Adrenal gland (tissue), 12 donors: Measurements from ENCODE around the gene AFAP1. TPM values are rescaled to one million over a fixed set of nuclear protein-coding genes. Genes with fewer than 3 reads are reported as not detected.

Source experiments
- DNase-seq, 7 donors: peaks; one replicate each; pipeline ENCODE4 v3.0.0-alpha.2; 2019 to 2020
- H3K27ac ChIP-seq, 5 donors: fragments of 200-600 bp; sonication (generic) in 4 of 5; 1 replicate in 3 of 5; 2 replicates in 2 of 5; pipeline versions ENCODE4 v1.5.1 to v1.8.0; 2016 to 2020; ENCODE audit warnings: mild to moderate bottlenecking in 1 of 5
- H3K27me3 ChIP-seq: fragments of 200-600 bp; 2 replicates; pipeline ENCODE4 v1.8.0; 2021
- H3K36me3 ChIP-seq, 2 donors: fragments of 200-600 bp; replicated peaks in 1 of 2; 1 replicate in 1 of 2; 2 replicates in 1 of 2; pipeline versions ENCODE4 v1.5.1 to v1.8.0; 2018 to 2022
- H3K4me1 ChIP-seq, 2 donors: fragments of 200-600 bp; replicated peaks in 1 of 2; 1 replicate in 1 of 2; 2 replicates in 1 of 2; pipeline versions ENCODE4 v1.5.1 to v1.8.0; 2018 to 2021
- H3K4me3 ChIP-seq, 4 donors: fragments of 200-600 bp; sonication (generic) in 3 of 4; one replicate each; pipeline ENCODE4 v1.5.1; 2016 to 2018
- H3K9me3 ChIP-seq, 3 donors: fragments of 200-600 bp; sonication (generic) in 1 of 3; replicated peaks in 1 of 3; 1 replicate in 2 of 3; 2 replicates in 1 of 3; pipeline versions ENCODE4 v1.5.1 to v1.8.0; 2016 to 2021
- POLR2A ChIP-seq, 2 donors: fragments of 450-650 bp; IDR thresholded peaks; one replicate each; pipeline ENCODE4 v1.6.1; 2017; ENCODE audit warnings: antibody characterized with exemption in 2 of 2, mild to moderate bottlenecking in 2 of 2, moderate library complexity in 1 of 2
- WGBS, 4 donors: extraction: QIAGEN DNeasy Blood & Tissue Kit in 2 of 4; methylation state at CpG; one replicate each; pipeline versions ENCODE4 v1.1.5 to v1.1.7; 2013 to 2017; 5-methylcytosine and 5-hydroxymethylcytosine counted together
- intact Hi-C, 2 donors: fragments of 100-400 bp; cut with DNase I; formaldehyde crosslinking; loops; one replicate each; pipeline versions ENCODE4 v1.14.1 to v1.15.0; 2022 to 2023
- polyA plus RNA-seq, 3 donors: library from polyadenylated mRNA; stranded (reverse); fragments of 200-250 nt in 2 of 3; fragments of 350-450 nt in 1 of 3; fragmentation: Illumina TruSeq in 1 of 3; extraction: RNeasy Lipid Tissue Mini Kit (QIAGEN cat#74804) in 1 of 3; gene quantifications; one replicate each; pipeline ENCODE4 v1.2.3, GENCODE V29; 2013 to 2014
- total RNA-seq, 9 donors: library from RNA; depleted of rRNA in 4 of 9; stranded (reverse); fragments of >200 nt in 4 of 9; fragments of 120-200 nt in 1 of 9; fragmentation: NEBNext Ultra II Directional in 1 of 9; extraction: Animal tissue kit (Norgen Biotek cat#: 25700) in 1 of 9; gene quantifications; one replicate each; pipeline versions ENCODE4 v1.1.0 to v1.2.4, GENCODE V29; 2013 to 2023
- TF ChIP-seq, protein P1 (sequence below), 6 experiments: fragments of 450-650 bp in 4 of 6; fragments of 200-600 bp in 2 of 6; sonication (generic) in 1 of 6; IDR thresholded peaks; 1 replicate in 5 of 6; 2 replicates in 1 of 6; pipeline versions ENCODE4 v1.5.1 to v1.8.0; 2016 to 2021; ENCODE audit warnings: antibody characterized with exemption in 6 of 6, mild to moderate bottlenecking in 2 of 6, moderate library complexity in 1 of 6
- donor health status: healthy with polysubstance abuse.
- donor health status: Bipolar disorder and iron deficiency.
- donor health status: DM: yes; HTN: yes; CAD: no.
- donor health status: DM: no; HTN: no; CAD: no.
- donor health status: DM: no; HTN: no; CAD: no.
- donor health status: DM: yes; HTN: yes; CAD: no.

AFAP1 gene
- total and polyA plus RNA-seq, 12 donors = 3.3 to 16.1 (median 9.8) TPM

DNA sequence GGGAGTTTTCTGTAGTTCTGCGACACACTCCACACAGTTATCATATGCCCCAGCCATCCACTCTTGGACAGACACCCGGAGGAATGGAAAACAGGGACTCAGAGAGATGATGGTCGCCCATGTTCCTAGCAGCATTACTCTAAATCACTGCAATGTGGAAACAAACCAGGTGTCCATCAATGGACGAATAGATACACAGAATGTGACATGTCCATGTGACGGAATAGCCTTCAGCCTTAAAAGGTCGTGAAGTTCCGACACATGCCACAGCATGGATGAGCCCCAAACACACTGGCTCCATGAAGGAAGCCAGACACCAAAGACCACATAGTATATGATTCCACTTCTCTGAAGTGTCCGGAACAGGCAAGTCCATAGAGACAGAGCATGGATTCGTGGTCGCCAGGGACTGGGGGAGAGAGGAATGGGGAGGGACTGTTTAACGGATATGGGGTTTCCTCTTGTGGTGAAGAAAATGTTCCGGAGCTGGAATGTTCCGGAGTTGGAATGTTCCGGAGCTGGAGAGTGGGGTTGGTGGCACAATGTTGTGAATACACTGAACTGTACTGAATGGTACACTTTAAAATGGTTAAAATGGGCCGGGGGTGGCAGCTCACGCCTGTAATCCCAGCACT lies 28.7 kb upstream of the AFAP1 start:
- peaks cover 0 to 15% of the 10 kb centered on the region in 2 donors for H3K4me1 ChIP-seq
- no peaks in the 10 kb centered on the region for H3K27me3 ChIP-seq
- H3K27ac ChIP-seq = peak overlapping the region in 2 of 5 donors; percentile 18 to 43
- no peak overlapping the region for H3K4me3 ChIP-seq
- 62 to 80% (median 76%) methylated on average over 16 of the region's 16 CpGs for WGBS, 4 donors
- intact Hi-C loops = no loop called here
- no peak for DNase-seq
- H3K9me3 ChIP-seq = no peaks in the 10 kb centered on the region
- no peak for TF ChIP-seq POLR2A (IDR thresholded peaks at IDR 0.05)
- TF ChIP-seq, protein P1, sequence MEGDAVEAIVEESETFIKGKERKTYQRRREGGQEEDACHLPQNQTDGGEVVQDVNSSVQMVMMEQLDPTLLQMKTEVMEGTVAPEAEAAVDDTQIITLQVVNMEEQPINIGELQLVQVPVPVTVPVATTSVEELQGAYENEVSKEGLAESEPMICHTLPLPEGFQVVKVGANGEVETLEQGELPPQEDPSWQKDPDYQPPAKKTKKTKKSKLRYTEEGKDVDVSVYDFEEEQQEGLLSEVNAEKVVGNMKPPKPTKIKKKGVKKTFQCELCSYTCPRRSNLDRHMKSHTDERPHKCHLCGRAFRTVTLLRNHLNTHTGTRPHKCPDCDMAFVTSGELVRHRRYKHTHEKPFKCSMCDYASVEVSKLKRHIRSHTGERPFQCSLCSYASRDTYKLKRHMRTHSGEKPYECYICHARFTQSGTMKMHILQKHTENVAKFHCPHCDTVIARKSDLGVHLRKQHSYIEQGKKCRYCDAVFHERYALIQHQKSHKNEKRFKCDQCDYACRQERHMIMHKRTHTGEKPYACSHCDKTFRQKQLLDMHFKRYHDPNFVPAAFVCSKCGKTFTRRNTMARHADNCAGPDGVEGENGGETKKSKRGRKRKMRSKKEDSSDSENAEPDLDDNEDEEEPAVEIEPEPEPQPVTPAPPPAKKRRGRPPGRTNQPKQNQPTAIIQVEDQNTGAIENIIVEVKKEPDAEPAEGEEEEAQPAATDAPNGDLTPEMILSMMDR (IDR thresholded peaks at IDR 0.05) = no peak
- no peaks in the 10 kb centered on the region for H3K36me3 ChIP-seq

DNA sequence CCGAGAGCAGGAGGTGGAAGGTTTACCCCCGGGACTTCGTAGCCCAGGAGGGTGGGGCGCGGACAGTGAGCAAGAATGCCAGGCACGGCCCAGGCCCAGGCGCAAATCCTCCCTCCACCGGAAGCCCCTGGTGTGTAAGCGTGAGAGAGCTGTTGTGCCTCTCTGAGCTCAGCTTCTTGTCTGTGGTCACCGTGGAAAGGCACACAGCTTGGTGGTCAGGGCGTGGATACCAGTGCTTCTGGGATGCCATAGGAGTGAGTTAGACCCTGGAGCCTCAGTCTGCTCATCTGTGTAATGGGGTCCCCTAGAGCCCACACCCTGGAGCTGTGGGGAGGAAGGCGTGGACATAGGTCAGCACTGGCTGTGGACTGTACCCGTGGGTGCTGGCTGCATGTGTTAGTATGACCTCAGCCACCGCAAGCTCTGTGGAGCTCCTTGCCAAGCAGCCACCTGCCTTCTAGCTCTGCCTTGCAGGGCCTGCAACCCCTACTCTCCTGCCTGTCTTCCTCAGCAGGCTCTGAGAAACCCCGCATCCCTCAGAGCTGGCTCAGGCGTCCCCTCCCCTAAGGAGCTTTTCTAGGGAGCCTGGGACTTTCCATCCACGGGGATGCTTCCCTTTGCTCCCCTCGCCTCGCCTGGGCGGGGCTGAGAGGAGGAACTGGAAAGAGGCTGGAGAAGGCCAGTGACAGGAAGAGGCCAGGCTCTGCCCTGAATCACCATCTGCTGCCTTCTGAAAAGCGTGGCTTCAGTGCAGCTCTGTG lies 28.0 kb upstream of the AFAP1 start:
- H3K4me1 ChIP-seq = peaks cover 0 to 15% of the 10 kb centered on the region in 2 donors
- intact Hi-C loops = no loop called here
- no peak overlapping the region for H3K4me3 ChIP-seq
- no peaks in the 10 kb centered on the region for H3K36me3 ChIP-seq
- H3K27ac ChIP-seq = peak overlapping the region in 2 of 5 donors; percentile 18 to 43
- TF ChIP-seq, protein P1 (IDR thresholded peaks at IDR 0.05) = no peak
- TF ChIP-seq POLR2A (IDR thresholded peaks at IDR 0.05) = no peak
- no peaks in the 10 kb centered on the region for H3K27me3 ChIP-seq
- H3K9me3 ChIP-seq = no peaks in the 10 kb centered on the region
- 79 to 85% (median 81%) methylated on average over 13 to 21 of the region's 21 CpGs for WGBS, 4 donors
- DNase-seq = no peak

DNA sequence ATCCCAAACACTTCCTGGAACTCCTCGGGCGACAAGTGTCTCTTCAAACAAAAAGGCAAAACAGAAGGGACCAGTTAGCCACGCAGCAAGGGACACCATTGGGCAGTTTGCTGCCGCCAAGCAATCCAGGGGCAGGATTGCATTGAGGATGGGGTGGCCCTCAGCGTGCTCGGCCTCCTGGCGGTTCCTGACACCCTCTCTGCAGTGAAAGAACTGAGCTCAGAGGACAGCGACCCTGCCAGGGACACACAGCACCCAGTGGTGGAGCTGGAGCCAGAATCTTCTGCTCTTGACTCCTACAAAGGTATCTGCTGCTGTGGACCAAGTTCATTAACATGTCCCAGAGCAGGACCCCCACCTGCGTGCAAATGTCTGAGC lies 27.4 kb upstream of the AFAP1 start:
- no peak overlapping the region for H3K4me3 ChIP-seq
- H3K9me3 ChIP-seq = no peaks in the 10 kb centered on the region
- intact Hi-C loops = no loop called here
- peaks cover 0 to 15% of the 10 kb centered on the region in 2 donors for H3K4me1 ChIP-seq
- TF ChIP-seq, protein P1 (IDR thresholded peaks at IDR 0.05) = no peak
- no peak for TF ChIP-seq POLR2A (IDR thresholded peaks at IDR 0.05)
- DNase-seq = no peak
- H3K27me3 ChIP-seq = no peaks in the 10 kb centered on the region
- H3K27ac ChIP-seq = no peak overlapping the region
- WGBS, 4 donors = 81 to 93% (median 89%) methylated on average over 8 to 9 of the region's 9 CpGs
- H3K36me3 ChIP-seq = no peaks in the 10 kb centered on the region

DNA sequence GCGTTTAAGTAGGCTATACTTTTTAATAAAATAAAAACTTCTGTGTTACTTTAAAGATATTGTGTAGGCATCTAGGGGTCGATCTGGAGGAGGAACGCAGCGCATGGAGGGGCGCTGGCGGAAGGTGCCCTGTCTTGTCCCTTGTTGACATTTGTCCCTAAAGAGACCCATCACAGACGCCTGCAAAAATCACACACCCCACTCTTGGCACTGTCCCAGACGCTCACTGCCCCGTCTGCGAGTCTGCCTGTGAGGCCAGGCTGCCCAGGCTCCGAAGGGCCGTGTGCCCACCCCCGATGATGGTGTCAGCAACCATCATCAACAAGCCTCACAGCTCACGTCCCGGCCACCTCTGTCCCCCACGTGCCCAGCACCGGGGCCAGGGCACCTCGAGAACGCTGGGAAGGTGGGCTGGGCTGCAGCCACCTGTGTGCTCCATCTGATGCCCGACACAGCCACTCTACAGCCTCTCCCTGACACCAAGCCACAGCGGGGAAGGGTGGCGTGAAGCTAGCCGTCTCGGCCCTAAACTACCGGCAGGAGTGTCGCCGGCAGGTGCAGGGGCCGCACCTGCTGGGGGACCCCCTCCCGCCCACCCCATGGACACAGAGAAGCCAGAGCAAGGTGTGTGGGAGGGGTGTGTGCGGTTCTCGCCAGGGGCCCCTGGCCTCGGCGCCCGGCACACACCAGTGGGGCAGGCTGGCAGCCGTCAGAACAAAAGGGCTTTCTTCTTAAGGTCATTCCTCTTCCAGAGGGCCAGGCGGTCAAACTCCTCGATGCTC lies 26.8 kb upstream of the AFAP1 start:
- peaks cover 0 to 15% of the 10 kb centered on the region in 2 donors for H3K4me1 ChIP-seq
- WGBS, 4 donors = 86 to 90% (median 88%) methylated on average over 19 to 37 of the region's 37 CpGs
- no peaks in the 10 kb centered on the region for H3K36me3 ChIP-seq
- no peak overlapping the region for H3K27ac ChIP-seq
- intact Hi-C loops = no loop called here
- no peak overlapping the region for H3K4me3 ChIP-seq
- H3K27me3 ChIP-seq = no peaks in the 10 kb centered on the region
- H3K9me3 ChIP-seq = no peaks in the 10 kb centered on the region
- TF ChIP-seq, protein P1 (IDR thresholded peaks at IDR 0.05) = no peak
- no peak for TF ChIP-seq POLR2A (IDR thresholded peaks at IDR 0.05)
- DNase-seq = no peak
